Spleen (tissue), 13 donors: ENCODE data around the gene MCEMP1. TPM values are rescaled to one million over a fixed set of nuclear protein-coding genes. Genes with fewer than 3 reads are reported as not detected.

Experiments used
- DNase-seq: peaks from one replicate; pipeline ENCODE4 v3.0.0-alpha.2; 2020
- H3K27ac ChIP-seq, 8 donors: fragments of 200-600 bp; sonication (generic) in 7 of 8; 1 replicate in 4 of 8; 2 replicates in 4 of 8; pipeline versions ENCODE4 v1.5.0 to v1.8.0; 2016 to 2021; ENCODE audit warnings: inconsistent platforms in 4 of 8, mild to moderate bottlenecking in 4 of 8, moderate library complexity in 1 of 8
- H3K27me3 ChIP-seq, 7 donors: fragments of 200-600 bp; sonication (generic) in 6 of 7; replicated peaks in 1 of 7; 1 replicate in 4 of 7; 2 replicates in 3 of 7; pipeline versions ENCODE4 v1.5.0 to v1.8.0; 2016 to 2021; ENCODE audit warnings: inconsistent platforms in 3 of 7, mild to moderate bottlenecking in 1 of 7
- H3K36me3 ChIP-seq, 6 donors: fragments of 200-600 bp; sonication (generic) in 5 of 6; 1 replicate in 4 of 6; 2 replicates in 2 of 6; pipeline versions ENCODE4 v1.5.0 to v1.8.0; 2016 to 2021; ENCODE audit warnings: inconsistent platforms in 2 of 6
- H3K4me1 ChIP-seq, 6 donors: fragments of 200-600 bp; sonication (generic) in 5 of 6; 1 replicate in 3 of 6; 2 replicates in 3 of 6; pipeline versions ENCODE4 v1.5.0 to v1.8.0; 2016 to 2021; ENCODE audit warnings: inconsistent platforms in 3 of 6
- H3K4me3 ChIP-seq, 8 donors: fragments of 200-600 bp; sonication (generic) in 7 of 8; 1 replicate in 4 of 8; 2 replicates in 4 of 8; pipeline versions ENCODE4 v1.5.0 to v1.8.0; 2016 to 2021; ENCODE audit warnings: inconsistent platforms in 4 of 8, mild to moderate bottlenecking in 4 of 8, moderate library complexity in 2 of 8
- H3K9me3 ChIP-seq, 8 donors: fragments of 200-600 bp; sonication (generic) in 7 of 8; 1 replicate in 4 of 8; 2 replicates in 4 of 8; pipeline versions ENCODE4 v1.5.0 to v1.8.0; 2016 to 2021; ENCODE audit warnings: inconsistent platforms in 4 of 8
- CTCF ChIP-seq, 11 experiments: fragments of 200-600 bp in 7 of 11; fragments of 450-650 bp in 4 of 11; sonication (generic) in 4 of 11; IDR thresholded peaks in 8 of 11; conservative IDR thresholded peaks in 3 of 11; 1 replicate in 7 of 11; 2 replicates in 4 of 11; pipeline versions ENCODE4 v1.4.0 to v1.8.0; 2016 to 2021; ENCODE audit warnings: antibody characterized with exemption in 11 of 11, inconsistent platforms in 4 of 11, mild to moderate bottlenecking in 1 of 11
- POLR2A ChIP-seq, 3 donors: fragments of 450-650 bp; IDR thresholded peaks; one replicate each; pipeline ENCODE4 v1.5.1; 2017; ENCODE audit warnings: antibody characterized with exemption in 3 of 3, mild to moderate bottlenecking in 1 of 3
- POLR2AphosphoS5 ChIP-seq, 3 donors: sonication (generic); formaldehyde crosslinking; IDR thresholded peaks; one replicate each; pipeline ENCODE4 v1.5.1; 2017; ENCODE audit warnings: antibody characterized with exemption in 3 of 3
- WGBS, 5 donors: extraction: QIAGEN DNeasy Blood & Tissue Kit in 3 of 5; methylation state at CpG; one replicate each; pipeline versions ENCODE4 v1.1.5 to v1.1.7; 2013 to 2018; 5-methylcytosine and 5-hydroxymethylcytosine counted together
- intact Hi-C: fragments of 100-400 bp; cut with DNase I; formaldehyde crosslinking; loops from one replicate; pipeline ENCODE4 v1.15.0; 2023; ENCODE audit warnings: low total_unique reads
- long read RNA-seq, 2 donors: transcript quantifications; one replicate each; lab custom pipeline, GENCODE V29; 2026
- polyA plus RNA-seq, 3 donors: library from polyadenylated mRNA; stranded (reverse); fragments of 200-250 nt; gene quantifications; one replicate each; pipeline ENCODE4 v1.2.1, GENCODE V29; 2013
- total RNA-seq, 7 donors: library from RNA; depleted of rRNA in 3 of 7; stranded (reverse); fragments of >200 nt in 3 of 7; fragmentation: NEBNext Ultra II Directional in 4 of 7; extraction: Animal tissue kit (Norgen Biotek cat#: 25700) in 4 of 7; gene quantifications; one replicate each; pipeline versions ENCODE4 v1.1.0 to v1.2.1, GENCODE V29; 2016 to 2021
- donor health status: healthy with polysubstance abuse.
- donor health status: DM: no; HTN: no; CAD: no; lungs with moderate emphysema.
- donor health status: DM: no; HTN: no; CAD: no.
- donor health status: Bipolar disorder and iron deficiency.
- donor health status: healthy.
- donor health status: DM: no; HTN: no; CAD: no.
- donor health status: DM: yes; HTN: yes; CAD: no.

Gene MCEMP1, protein sequence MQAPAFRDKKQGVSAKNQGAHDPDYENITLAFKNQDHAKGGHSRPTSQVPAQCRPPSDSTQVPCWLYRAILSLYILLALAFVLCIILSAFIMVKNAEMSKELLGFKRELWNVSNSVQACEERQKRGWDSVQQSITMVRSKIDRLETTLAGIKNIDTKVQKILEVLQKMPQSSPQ
- total RNA-seq, result 10 to 100 TPM; 12.9 to 95.6 (median 28.7) TPM
- polyA plus RNA-seq, result 10 to 100 TPM in 2 of 3 donors, 1 to 10 TPM in 1; 3.9 to 23.7 (median 11.7) TPM
- long read RNA-seq, donor 1, result 0 reads
- long read RNA-seq, donor 2, result 0 reads

- H3K27ac ChIP-seq, result peak within 1 kb of the TSS in 7 of 8 donors; percentile 54 to 98 (median 81)
- 6 to 28% (median 8%) methylated on average over 10 of the region's 10 CpGs for WGBS, 5 donors
- H3K4me1 ChIP-seq, result peaks cover 4 to 72% (median 37%) of the 10 kb centered on the region in 6 donors
- H3K27me3 ChIP-seq, result peaks cover 0 to 60% (median 14%) of the 10 kb centered on the region in 7 donors
- TF ChIP-seq POLR2A (IDR thresholded peaks at IDR 0.05), result no peak
- TF ChIP-seq POLR2AphosphoS5 (IDR thresholded peaks at IDR 0.05), result peak in 1 of 3 donors; percentile 62
- peak within 1 kb of the TSS in 6 of 8 donors; percentile 3 to 96 (median 24) for H3K4me3 ChIP-seq
- intact Hi-C loops, result no loop called here
- H3K9me3 ChIP-seq, result peaks cover 0 to 5% (median 0%) of the 10 kb centered on the region in 8 donors
- H3K36me3 ChIP-seq, result no peaks in the 10 kb centered on the region
- DNase-seq, result peak; percentile 84
These were observed at the start of gene MCEMP1 for GRCh38 chr19:7676854-7677253. TSS of gene MCEMP1 (plus strand) at chr19:7677090. CDS start at chr19:7677121, 31 bp downstream.

DNA sequence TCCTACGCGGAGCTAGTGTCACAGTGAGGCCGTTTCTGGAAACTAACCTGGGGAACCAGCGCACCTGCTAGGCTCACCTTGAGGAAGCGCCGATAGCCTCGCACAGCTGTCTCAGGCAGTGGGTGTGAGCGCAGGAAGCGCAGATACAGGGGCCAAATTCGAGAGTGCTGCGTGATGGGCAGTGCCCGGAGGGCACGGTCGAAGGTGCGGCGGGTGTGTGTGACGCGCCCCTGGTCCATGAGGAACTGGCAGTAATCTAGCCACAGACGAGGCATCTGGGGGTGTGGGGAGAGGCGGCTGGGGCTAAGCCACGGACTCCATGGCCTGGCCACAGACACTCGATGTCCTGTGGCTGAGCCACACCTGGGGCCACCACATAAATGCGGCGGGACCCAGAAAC lies 49.7 kb upstream of the MCEMP1 start:
- Histone ChIP-seq H3K36me3 (peaks cover 5 to 71% (median 52%) of the 10 kb centered on the region in 6 donors), H3K9me3 (no peaks in the 10 kb centered on the region), H3K4me3 (no peak overlapping the region), H3K27ac (no peak overlapping the region), H3K4me1 (peaks cover 23 to 55% (median 40%) of the 10 kb centered on the region in 6 donors), H3K27me3 (no peaks in the 10 kb centered on the region)
- TF ChIP-seq POLR2A (IDR thresholded peaks at IDR 0.05) (no peak), CTCF (IDR thresholded peaks at IDR 0.05 in 8 of 11, conservative IDR thresholded peaks at IDR 0.05 in 3 of 11) (no peak), POLR2AphosphoS5 (IDR thresholded peaks at IDR 0.05) (no peak)
- intact Hi-C loops, result no loop called here
- no peak for DNase-seq
- 89 to 99% (median 94%) methylated on average over 23 to 24 of the region's 24 CpGs for WGBS, 5 donors

- TF ChIP-seq POLR2AphosphoS5 (IDR thresholded peaks at IDR 0.05) (no peak), POLR2A (IDR thresholded peaks at IDR 0.05) (no peak), CTCF (IDR thresholded peaks at IDR 0.05 in 8 of 11, conservative IDR thresholded peaks at IDR 0.05 in 3 of 11) (no peak)
- 4 to 10% (median 6%) methylated on average over 14 to 15 of the region's 15 CpGs for WGBS, 5 donors
- Histone ChIP-seq H3K36me3 (peaks cover 0 to 63% (median 43%) of the 10 kb centered on the region in 6 donors), H3K9me3 (no peaks in the 10 kb centered on the region), H3K27ac (peak overlapping the region; percentile 78 to 94 (median 90)), H3K4me1 (peaks cover 23 to 57% (median 40%) of the 10 kb centered on the region in 6 donors), H3K4me3 (peak overlapping the region; percentile 85 to 100 (median 94)), H3K27me3 (no peaks in the 10 kb centered on the region)
- intact Hi-C loops, result no loop called here
- DNase-seq, result no peak
These were observed 48.1 kb upstream of the MCEMP1 start for GRCh38 chr19:7628589-7629311.

DNA sequence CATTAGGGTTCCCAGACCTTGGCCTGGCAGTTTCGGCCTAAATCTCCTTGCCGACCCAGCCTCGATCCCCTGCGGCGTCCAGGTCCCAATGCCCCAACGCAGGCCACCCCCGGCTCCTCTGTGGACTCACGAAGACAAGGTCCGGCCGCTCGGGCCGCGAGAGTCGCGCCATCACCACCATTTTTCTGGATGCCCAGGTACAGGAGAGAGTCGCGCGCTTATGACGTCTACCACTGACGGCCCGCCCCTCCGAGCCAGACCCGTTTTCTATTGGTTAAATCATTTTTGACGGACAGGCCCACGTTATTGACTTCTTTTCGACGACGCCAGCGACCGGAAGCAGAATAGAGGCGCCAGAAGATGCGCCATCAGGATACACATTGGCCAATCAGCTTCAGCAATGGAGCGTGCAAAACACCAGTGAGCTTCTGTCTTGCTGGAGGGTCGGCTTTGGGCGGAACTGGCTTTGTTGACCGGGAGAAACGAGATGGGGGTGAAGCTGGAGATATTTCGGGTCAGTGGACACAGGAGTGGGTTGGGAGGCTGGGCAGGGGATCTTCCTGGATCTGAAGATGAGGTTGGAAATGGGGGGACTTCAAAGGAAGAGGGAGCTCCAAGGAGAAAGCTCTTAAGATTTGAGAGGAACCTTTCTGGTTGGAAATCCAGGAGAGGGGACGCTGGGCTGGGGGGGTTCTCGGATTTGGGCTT lies 47.4 kb upstream of the MCEMP1 start, which contains the start of the genes PET100 and XAB2:
TSS of gene PET100 (plus strand) at position 447 of the 708 bp plus-strand sequence. CDS start at position 488, 41 bp downstream.
TSS of gene XAB2 (minus strand) at position 199 of the 708 bp plus-strand sequence. CDS start at position 181, 18 bp downstream.
- WGBS, 5 donors, result 0 to 1% (median 0%) methylated on average over 24 to 40 of the region's 40 CpGs
- TF ChIP-seq POLR2A (IDR thresholded peaks at IDR 0.05) (no peak), POLR2AphosphoS5 (IDR thresholded peaks at IDR 0.05) (peak; percentile 89 to 95 (median 91)), CTCF (IDR thresholded peaks at IDR 0.05 in 8 of 11, conservative IDR thresholded peaks at IDR 0.05 in 3 of 11) (peak in 1 of 11 experiments; percentile 14)

More for the DNA sequence above, 47.4 kb upstream of the MCEMP1 start, which contains the start of the genes PET100 and XAB2:
- peak; percentile 95 for DNase-seq
- no peaks in the 10 kb centered on the region for H3K27me3 ChIP-seq
- peak within 1 kb of the TSS; percentile 78 to 94 (median 90) for H3K27ac ChIP-seq
- H3K9me3 ChIP-seq, result no peaks in the 10 kb centered on the region
- peak within 1 kb of the TSS; percentile 85 to 100 (median 94) for H3K4me3 ChIP-seq
- H3K36me3 ChIP-seq, result peaks cover 0 to 56% (median 36%) of the 10 kb centered on the region in 6 donors
- peaks cover 23 to 57% (median 40%) of the 10 kb centered on the region in 6 donors for H3K4me1 ChIP-seq
- intact Hi-C loops, result no loop called here
